Muscle layer of duodenum (tissue), 2 donors: Measurements from ENCODE around the gene JAK1.
"Not testable (repeated sequence)": the region's sequence is repeated elsewhere in the genome, so short reads cannot be mapped to it uniquely, and the experiment has no call there.

Source experiments
- H3K27ac ChIP-seq: one replicate; pipeline ENCODE4 v1.7.0; 2013; ENCODE audit warnings: mild to moderate bottlenecking, low read length
- H3K27me3 ChIP-seq: one replicate; pipeline ENCODE4 v1.7.0; 2013; ENCODE audit warnings: low read depth, mild to moderate bottlenecking, control low read depth, low read length
- H3K36me3 ChIP-seq, 2 donors: one replicate each; pipeline ENCODE4 v1.7.0; 2013; ENCODE audit warnings: low read length in 2 of 2, control low read depth in 1 of 2, mild to moderate bottlenecking in 1 of 2; ENCODE audit not compliant: insufficient read depth in 2 of 2, control insufficient read depth in 1 of 2
- H3K4me1 ChIP-seq, 2 donors: one replicate each; pipeline ENCODE4 v1.7.0; 2013; ENCODE audit warnings: low read length in 2 of 2, mild to moderate bottlenecking in 2 of 2, control low read depth in 1 of 2, moderate library complexity in 1 of 2; ENCODE audit not compliant: insufficient read depth in 2 of 2, control insufficient read depth in 1 of 2
- H3K4me3 ChIP-seq, 2 donors: one replicate each; pipeline ENCODE4 v1.7.0; 2013; ENCODE audit warnings: low read length in 2 of 2, low read depth in 1 of 2, mild to moderate bottlenecking in 1 of 2
- H3K9me3 ChIP-seq, 2 donors: one replicate each; pipeline ENCODE4 v1.7.0; 2013; ENCODE audit warnings: low read length in 2 of 2, control low read depth in 1 of 2, mild to moderate bottlenecking in 1 of 2; ENCODE audit not compliant: control insufficient read depth in 1 of 2
- donor health status: healthy.

JAK1 gene

DNA sequence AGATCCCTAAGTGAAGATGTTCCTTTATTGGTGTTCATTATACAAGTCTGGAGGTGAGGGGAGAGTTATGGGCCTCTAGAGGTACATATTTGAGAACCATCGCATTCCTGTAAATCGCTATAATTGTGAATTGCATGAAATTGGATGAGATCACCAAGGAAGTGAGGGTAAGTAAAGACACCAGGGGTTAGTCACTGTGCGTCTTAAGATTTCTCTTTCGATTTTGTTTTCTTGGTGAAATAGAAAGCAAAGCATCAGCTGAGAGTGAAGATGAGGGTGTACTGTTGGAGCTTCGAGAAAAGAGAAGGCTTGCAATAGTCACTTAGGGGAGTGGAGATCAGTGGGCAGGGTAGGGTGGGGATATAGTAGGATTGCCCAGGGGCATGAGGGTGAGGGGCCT is 139.4 kb downstream of the JAK1 start:
- H3K9me3 ChIP-seq = no peaks in the 10 kb centered on the region
- no peaks in the 10 kb centered on the region for H3K27me3 ChIP-seq
- no peaks in the 10 kb centered on the region for H3K4me1 ChIP-seq
- peaks cover 5 to 7% of the 10 kb centered on the region in 2 donors for H3K36me3 ChIP-seq
- no peak overlapping the region for H3K27ac ChIP-seq
- H3K4me3 ChIP-seq = no peak overlapping the region

DNA sequence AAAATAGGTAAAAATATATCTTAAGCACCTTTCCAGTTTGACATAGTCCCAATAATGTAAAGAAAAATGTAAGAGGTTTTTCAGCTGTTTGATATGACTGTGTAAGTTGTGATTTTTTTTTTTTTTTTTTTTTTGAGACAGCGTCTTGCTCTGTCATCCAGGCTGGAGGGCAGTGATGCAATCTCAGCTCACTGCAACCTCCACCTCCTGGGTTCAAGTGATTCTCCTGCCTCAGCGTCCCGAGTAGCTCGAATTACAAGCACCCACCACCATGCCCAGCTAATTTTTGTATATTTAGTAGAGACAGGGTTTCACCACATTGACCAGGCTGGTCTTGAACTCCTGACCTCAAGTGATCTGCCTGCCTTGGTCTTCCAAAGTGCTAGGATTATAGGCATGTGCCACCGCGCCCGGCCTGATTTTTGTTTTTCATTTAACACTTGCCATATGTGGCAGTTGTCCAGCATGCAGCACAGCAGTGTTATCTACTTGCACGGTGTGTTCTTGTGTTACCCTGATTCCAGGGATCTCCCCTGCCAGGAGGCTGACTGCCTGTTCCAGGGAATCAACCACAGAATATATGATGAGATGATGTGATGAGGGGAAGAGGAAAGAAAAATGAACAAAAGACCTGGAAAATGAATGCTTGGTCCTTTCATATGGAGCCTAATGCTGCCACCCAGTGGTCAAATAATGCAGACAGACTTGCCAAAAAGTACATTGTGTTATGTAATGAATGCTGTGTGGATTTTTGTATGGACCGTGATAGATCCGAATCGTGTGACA is 142.5 kb downstream of the JAK1 start:
- no peaks in the 10 kb centered on the region for H3K9me3 ChIP-seq
- no peaks in the 10 kb centered on the region for H3K36me3 ChIP-seq
- H3K4me3 ChIP-seq = no peak overlapping the region
- no peaks in the 10 kb centered on the region for H3K4me1 ChIP-seq
- H3K27me3 ChIP-seq = no peaks in the 10 kb centered on the region
- no peak overlapping the region for H3K27ac ChIP-seq

DNA sequence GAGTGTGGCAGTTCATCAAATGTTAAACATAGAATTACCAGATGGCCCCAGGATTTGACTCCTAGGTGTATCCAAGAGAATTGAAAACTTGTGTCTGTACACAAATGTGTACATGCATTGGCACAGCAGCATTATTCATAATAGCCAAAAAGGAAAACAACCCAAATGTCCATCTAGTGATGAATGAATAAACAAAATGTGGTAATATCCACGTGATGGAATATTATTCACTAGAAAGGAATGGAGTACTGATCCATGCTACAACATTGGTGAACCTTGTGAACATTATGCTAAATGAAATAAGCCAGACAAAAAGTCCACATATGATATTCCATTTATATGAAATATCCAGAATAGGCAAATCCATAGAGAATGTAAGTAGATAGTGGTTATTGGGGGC is 143.7 kb downstream of the JAK1 start:
- H3K27ac ChIP-seq = no peak overlapping the region
- no peak overlapping the region for H3K4me3 ChIP-seq
- H3K4me1 ChIP-seq = no peaks in the 10 kb centered on the region
- H3K27me3 ChIP-seq = no peaks in the 10 kb centered on the region
- no peaks in the 10 kb centered on the region for H3K36me3 ChIP-seq
- H3K9me3 ChIP-seq = no peaks in the 10 kb centered on the region

DNA sequence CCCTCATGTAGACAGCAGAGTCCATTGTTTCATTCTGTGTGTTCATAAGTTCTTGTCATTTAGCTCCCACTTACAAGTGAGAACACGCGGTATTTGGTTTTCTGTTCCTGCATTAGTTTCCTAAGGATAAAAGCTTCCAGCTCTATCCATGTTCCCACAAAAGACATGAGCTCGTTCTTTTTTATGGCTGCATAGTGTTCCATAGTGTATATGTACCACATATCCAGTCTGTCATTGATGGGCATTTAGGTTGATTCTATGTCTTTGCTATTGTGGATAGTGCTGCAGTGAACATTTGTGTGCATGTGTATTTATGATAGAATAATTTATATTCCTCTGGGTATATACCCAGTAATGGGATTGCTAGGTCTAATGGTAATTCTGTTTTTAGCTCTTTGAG is 145.8 kb downstream of the JAK1 start:
- H3K4me1 ChIP-seq, H3K9me3 ChIP-seq, H3K4me3 ChIP-seq, H3K36me3 ChIP-seq, H3K27me3 ChIP-seq, H3K27ac ChIP-seq: not testable (repeated sequence)

DNA sequence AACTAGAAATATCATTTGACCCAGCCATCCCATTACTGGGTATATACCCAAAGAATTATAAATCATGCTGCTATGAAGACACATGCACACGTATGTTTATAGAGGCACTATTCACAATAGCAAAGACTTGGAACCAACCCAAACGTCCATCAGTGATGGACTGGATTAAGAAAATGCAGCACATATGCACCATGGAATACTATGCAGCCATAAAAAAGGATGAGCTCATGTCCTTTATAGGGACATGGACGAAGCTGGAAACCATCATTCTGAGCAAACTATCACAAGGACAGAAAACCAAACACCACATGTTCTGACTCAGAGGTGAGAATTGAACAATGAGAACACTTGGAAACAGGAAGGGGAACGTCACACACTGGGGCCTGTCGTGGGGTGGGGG is 149.0 kb downstream of the JAK1 start:
- H3K4me3 ChIP-seq, H3K27ac ChIP-seq, H3K36me3 ChIP-seq, H3K4me1 ChIP-seq, H3K27me3 ChIP-seq, H3K9me3 ChIP-seq: not testable (repeated sequence)

DNA sequence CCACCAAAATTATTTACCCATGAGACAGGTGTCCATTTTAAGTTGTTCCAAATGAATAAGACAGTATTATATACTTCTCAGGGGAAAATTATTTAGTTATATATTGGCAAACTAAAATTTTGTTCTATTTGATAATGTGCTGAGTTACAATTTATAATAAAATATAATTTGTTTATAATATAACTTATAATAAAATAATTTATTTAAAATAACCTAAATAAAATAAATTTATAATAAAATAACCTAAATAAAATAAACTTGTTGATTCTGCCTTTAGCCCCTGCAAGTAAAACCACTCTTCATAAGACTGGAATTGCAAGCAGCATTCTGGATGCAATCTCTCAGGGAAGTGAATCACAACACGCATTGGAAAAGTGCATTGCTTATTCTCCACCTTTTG is 151.9 kb downstream of the JAK1 start:
- Histone ChIP-seq H3K36me3 (peaks cover 0 to 8% of the 10 kb centered on the region in 2 donors), H3K4me3 (no peak overlapping the region)

DNA sequence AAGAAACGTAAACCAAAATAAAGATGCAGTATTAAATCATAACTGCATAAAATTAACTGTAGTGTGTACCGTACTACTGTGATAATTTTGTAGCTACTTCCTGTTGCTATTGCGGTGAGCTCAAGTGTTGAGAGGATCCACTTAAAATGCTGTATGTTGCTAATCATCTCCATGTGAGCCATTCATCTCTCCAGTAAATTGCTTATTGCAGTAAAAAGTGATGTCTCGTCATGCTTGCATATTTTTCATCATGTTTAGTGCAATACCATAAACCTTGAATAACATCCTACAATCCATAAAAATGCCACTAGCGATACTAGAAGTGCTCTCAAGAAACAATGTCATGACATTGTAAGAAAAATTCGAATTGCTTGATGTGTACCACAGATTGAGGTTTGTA is 155.2 kb downstream of the JAK1 start:
- H3K4me1 ChIP-seq = no peaks in the 10 kb centered on the region
- no peak overlapping the region for H3K27ac ChIP-seq
- H3K4me3 ChIP-seq = no peak overlapping the region
- peaks cover 0 to 8% of the 10 kb centered on the region in 2 donors for H3K36me3 ChIP-seq
- no peaks in the 10 kb centered on the region for H3K27me3 ChIP-seq
- no peaks in the 10 kb centered on the region for H3K9me3 ChIP-seq

More for the DNA sequence above, 151.9 kb downstream of the JAK1 start:
- H3K27me3 ChIP-seq = no peaks in the 10 kb centered on the region
- no peak overlapping the region for H3K27ac ChIP-seq
- no peaks in the 10 kb centered on the region for H3K9me3 ChIP-seq
- no peaks in the 10 kb centered on the region for H3K4me1 ChIP-seq

DNA sequence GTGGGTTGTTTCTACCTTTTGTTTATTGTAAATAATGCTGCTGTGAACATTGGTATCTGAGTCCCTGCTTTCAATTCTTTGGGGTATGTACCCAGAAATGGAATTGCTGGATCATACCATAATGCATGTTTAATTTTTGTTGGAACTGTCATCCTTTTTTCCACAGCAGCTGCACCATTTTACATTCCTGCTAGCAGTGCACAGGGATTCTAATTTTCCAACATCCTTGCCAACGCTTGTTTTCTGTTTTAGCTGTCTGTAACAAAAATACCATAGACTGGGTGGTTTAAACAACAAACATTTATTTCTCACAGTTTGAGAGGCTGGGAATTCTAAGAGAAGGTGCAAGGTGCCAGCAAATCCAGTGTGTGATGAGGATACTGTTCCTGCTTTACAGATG is 156.3 kb downstream of the JAK1 start:
- H3K4me1 ChIP-seq = no peaks in the 10 kb centered on the region
- peaks cover 0 to 4% of the 10 kb centered on the region in 2 donors for H3K36me3 ChIP-seq
- no peak overlapping the region for H3K4me3 ChIP-seq
- no peaks in the 10 kb centered on the region for H3K9me3 ChIP-seq
- no peaks in the 10 kb centered on the region for H3K27me3 ChIP-seq
- H3K27ac ChIP-seq = no peak overlapping the region

DNA sequence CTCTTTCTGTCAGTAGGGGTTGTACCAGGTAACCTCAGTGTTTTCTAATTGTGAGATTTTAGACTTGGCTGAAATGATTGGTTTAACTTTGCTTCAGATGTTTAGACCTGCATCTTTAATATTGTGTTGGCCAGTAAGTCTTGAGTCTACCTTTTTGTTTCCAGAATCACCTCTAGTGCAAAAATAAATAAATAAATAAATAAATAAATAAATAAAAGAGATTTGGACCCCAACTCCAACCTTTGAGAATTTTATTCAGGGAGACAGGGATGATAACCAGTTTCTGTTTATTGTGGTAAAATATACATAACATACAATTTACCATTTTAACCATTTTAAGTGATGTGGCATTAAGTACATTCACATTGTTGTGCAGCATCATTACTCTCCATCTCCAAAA is 157.0 kb downstream of the JAK1 start:
- peaks cover 0 to 4% of the 10 kb centered on the region in 2 donors for H3K36me3 ChIP-seq
- H3K27me3 ChIP-seq = no peaks in the 10 kb centered on the region
- no peak overlapping the region for H3K4me3 ChIP-seq
- no peaks in the 10 kb centered on the region for H3K4me1 ChIP-seq
- no peak overlapping the region for H3K27ac ChIP-seq
- no peaks in the 10 kb centered on the region for H3K9me3 ChIP-seq

DNA sequence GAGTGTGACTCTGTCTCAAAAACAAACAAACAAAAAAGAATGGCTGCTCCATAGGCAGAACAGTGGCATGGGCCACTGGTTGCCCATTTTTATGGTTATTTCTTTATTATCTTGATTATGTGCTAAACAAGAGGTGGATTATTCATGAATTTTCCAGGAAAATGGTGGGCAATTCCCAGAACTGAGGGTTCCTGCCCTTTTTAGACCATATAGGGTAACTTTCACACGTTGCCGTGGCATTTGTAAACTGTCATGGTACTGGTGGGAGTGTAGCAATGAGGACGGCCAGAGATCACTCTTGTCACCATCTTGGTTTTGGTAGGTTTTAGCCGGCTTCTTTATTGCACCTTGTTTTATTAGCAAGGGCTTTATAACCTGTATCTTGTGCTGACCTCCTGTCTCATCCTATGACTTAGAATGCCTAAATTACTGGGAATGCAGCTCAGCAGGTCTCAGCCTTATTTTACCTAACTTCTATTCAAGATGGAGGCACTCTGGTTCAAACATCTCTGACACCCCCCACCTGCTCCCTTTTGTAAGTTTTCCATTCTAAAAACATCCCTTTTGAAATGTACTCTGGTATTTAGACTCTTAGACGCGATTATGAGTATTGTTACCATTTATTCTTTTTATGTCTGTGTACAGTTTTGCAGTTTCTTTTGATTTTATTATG is 164.4 kb downstream of the JAK1 start:
- Histone ChIP-seq H3K4me3 (no peak overlapping the region), H3K27ac (no peak overlapping the region), H3K36me3 (peaks cover 0 to 4% of the 10 kb centered on the region in 2 donors)

DNA sequence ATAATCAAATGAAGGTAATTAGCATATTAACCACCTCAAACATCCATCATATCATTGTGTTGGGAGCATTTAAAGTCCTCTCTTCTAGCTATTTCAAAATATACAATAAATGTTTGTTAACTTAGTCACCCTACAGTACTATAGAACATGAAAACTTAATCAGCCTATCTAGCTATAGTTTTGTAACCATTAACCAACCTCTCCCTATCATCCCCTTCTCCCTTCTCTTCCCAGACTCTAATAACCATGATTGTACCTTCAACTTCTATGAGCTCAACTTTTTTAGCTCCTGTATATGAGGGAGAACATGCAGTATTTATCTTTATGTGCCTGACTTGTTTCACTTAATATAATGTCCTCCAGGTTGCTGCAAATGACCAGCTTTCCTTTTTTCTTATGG is 167.5 kb downstream of the JAK1 start:
- Histone ChIP-seq H3K36me3 (peaks cover 0 to under 1% of the 10 kb centered on the region in 2 donors), H3K4me1 (no peaks in the 10 kb centered on the region), H3K4me3 (no peak overlapping the region), H3K27me3 (no peaks in the 10 kb centered on the region), H3K27ac (no peak overlapping the region), H3K9me3 (no peaks in the 10 kb centered on the region)

More for the DNA sequence above, 164.4 kb downstream of the JAK1 start:
- Histone ChIP-seq H3K4me1 (no peaks in the 10 kb centered on the region), H3K27me3 (no peaks in the 10 kb centered on the region), H3K9me3 (no peaks in the 10 kb centered on the region)
